ENCODE measurements around the gene DCP1B.

Gene DCP1B

DNA sequence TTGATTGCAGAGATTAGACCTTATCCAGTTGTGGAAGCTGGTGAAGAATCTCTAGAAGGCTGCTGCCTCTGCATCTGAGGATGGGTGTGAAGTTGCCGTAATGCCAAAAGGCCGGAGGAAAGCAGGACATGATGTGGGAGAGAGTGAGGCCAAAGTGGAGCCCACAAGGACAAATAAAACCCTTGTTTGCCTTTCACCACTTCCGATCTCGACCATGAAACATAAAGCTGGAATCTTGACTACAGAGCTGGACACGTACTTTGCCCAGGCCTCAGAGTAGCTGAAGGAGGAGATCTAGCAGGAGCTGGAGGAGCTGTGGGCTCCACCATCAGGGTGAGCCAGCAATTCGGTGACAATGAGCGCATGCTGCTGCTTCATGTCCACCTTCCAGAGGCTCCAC, 43.5 kb upstream of the DCP1B start:
- POLR2A ChIA-PET (ENCODE audit: low non-redundant PET) = no interaction called here
- CTCF ChIA-PET = no interaction called here
- TF ChIP-seq, protein P1, sequence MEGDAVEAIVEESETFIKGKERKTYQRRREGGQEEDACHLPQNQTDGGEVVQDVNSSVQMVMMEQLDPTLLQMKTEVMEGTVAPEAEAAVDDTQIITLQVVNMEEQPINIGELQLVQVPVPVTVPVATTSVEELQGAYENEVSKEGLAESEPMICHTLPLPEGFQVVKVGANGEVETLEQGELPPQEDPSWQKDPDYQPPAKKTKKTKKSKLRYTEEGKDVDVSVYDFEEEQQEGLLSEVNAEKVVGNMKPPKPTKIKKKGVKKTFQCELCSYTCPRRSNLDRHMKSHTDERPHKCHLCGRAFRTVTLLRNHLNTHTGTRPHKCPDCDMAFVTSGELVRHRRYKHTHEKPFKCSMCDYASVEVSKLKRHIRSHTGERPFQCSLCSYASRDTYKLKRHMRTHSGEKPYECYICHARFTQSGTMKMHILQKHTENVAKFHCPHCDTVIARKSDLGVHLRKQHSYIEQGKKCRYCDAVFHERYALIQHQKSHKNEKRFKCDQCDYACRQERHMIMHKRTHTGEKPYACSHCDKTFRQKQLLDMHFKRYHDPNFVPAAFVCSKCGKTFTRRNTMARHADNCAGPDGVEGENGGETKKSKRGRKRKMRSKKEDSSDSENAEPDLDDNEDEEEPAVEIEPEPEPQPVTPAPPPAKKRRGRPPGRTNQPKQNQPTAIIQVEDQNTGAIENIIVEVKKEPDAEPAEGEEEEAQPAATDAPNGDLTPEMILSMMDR (conservative IDR thresholded peaks at IDR 0.05; ENCODE audit: low read depth) = no peak
- H3K27ac ChIP-seq = no peak overlapping the region
- no peak for DNase-seq (ENCODE audit: low spot score)

DNA sequence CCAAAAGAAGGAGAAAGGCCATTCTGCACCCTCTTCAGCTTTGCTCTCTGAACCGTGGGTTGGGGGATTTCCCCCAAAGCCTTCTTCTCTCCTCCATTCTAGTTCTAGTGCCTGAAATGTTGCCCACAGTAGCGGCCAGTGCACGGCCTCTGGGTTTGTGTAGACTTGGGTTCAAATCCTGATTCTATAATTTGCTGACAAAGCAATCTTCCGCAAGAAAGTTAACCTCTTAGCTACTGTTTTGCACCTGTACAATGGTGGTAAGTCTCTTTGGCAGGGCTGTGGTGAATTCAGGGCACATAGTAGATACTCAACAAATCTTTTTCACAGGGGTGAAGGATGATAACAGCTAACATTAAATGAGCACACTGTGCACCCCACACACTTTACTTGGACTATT, 42.7 kb upstream of the DCP1B start:
- TF ChIP-seq, protein P1 (conservative IDR thresholded peaks at IDR 0.05; ENCODE audit: low read depth) = no peak
- no peak overlapping the region for H3K27ac ChIP-seq
- ChIA-PET POLR2A (ENCODE audit: low non-redundant PET) (no interaction called here), CTCF (no interaction called here)
- no peak for DNase-seq (ENCODE audit: low spot score)

DNA sequence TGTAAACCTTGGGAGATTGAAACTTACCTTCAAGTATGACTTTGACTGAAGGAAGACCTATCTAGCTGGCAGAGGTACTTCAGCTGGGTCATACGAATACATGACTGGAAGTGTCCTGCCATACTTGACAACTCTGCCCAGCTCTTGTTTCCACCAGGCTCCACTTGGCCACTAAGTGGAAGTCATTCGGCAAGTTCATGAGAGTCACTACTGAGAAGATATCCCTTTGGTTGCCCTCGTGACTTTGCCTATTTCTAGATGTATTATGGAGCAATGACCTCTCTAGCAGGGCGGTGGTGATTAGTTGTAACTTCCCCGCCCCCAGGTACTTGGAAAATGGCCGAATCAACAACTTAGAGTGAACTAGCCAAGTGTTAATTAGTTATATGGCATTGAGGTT, 39.9 kb upstream of the DCP1B start:
- TF ChIP-seq, protein P1 (conservative IDR thresholded peaks at IDR 0.05; ENCODE audit: low read depth) = no peak
- DNase-seq (ENCODE audit: low spot score) = no peak
- CTCF ChIA-PET = no interaction called here
- POLR2A ChIA-PET (ENCODE audit: low non-redundant PET) = no interaction called here
- H3K27ac ChIP-seq = no peak overlapping the region

DNA sequence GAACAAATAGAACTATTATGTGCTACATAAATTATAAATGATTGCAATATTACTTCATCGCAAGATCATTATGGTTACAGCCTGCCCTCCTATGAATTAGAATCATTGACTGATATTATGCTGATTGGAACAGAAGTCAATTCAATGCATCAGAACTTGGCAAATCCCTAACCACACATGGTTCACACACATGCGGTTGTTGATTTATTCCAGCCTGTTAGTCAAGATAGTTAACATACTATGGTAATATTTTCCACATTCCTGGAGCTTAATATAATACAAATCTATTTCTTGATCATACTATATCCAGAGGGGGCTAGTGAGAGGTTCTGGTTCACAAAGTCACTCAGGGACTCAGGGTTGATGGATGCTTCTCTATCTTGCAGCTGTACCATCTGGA, 38.8 kb upstream of the DCP1B start:
- no peak for DNase-seq (ENCODE audit: low spot score)
- CTCF ChIA-PET = no interaction called here
- H3K27ac ChIP-seq = no peak overlapping the region
- POLR2A ChIA-PET (ENCODE audit: low non-redundant PET) = no interaction called here
- TF ChIP-seq, protein P1 (conservative IDR thresholded peaks at IDR 0.05; ENCODE audit: low read depth) = no peak

DNA sequence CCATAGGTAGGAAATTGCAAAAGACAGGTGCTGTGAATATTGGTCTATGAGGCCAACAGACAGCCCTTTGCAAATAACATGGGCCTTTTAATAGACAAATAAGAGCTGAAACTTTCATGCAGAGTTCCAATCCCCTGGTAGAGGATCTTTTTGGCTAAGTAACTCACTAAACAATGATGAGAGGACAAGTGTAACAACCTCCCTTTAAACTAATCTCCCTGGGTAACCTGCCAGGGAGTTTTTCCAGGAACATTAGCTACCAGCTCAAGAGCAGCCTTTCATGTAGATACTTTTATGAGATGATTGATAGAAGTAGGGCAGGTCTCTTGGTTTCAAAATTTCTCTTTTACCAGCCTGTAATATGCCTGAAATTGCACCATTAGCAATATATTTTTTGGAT, 34.8 kb upstream of the DCP1B start:
- CTCF ChIA-PET = interaction anchor here (0.6 kb wide), 2 partner anchors 602 to 1259 kb away, joined by 3 to 6 read pairs; no protein-coding TSS in a partner anchor
- DNase-seq (ENCODE audit: low spot score) = no peak
- POLR2A ChIA-PET (ENCODE audit: low non-redundant PET) = no interaction called here
- TF ChIP-seq, protein P1 (conservative IDR thresholded peaks at IDR 0.05; ENCODE audit: low read depth) = no peak
- H3K27ac ChIP-seq = no peak overlapping the region

DNA sequence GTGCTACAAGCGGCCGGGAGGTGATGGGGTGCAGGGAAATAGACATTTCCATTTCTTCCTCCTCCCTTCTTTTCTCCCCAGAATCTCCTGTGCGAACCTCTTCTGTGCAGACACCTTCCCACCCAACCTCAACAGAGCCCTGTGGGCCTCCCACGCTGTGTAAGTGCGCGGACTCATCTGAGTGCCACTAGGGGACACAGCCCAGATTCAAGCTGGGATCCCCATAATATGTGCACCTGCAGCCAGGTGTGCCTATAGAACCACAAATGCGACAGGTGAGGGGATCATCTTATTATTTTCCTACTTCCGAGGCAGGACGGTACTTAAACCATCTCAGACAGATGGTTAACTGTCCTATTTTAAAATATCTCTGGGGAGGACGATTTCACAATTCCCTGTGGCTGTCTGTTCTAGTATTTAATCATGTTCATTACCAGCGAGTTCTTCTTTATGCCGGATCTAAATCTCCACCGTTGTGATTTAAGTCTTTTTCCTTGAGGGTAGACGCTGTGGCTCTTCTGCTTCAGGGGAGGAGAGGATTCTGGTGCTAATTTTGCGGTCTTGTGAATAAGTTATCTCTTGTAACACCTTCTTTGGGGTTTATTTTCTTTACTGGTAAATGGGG, 31.3 kb upstream of the DCP1B start:
- TF ChIP-seq, protein P1 (conservative IDR thresholded peaks at IDR 0.05; ENCODE audit: low read depth) = no peak
- DNase-seq (ENCODE audit: low spot score) = no peak
- POLR2A ChIA-PET (ENCODE audit: low non-redundant PET) = no interaction called here
- CTCF ChIA-PET = interaction anchor here (0.6 to 1.5 kb wide), 5 partner anchors 17 to 548 kb away, joined by 3 to 7 read pairs (median 4); partner anchors contain the start of gene CACNA1C
- H3K27ac ChIP-seq = no peak overlapping the region
